Hematopoietic multipotent progenitor cell treated with erythropoietin and hydrocortisone succinate and interleukin-3 and kit ligand, for 15 days (in vitro differentiated cells): ENCODE data around the gene SEMA5A.

Source experiments
- DNase-seq: peaks from one replicate; pipeline ENCODE4 v3.0.0-alpha.2; 2015; ENCODE audit warnings: low spot score

The SEMA5A gene

GRCh38 chr5:8993031-8993430 is 552.8 kb downstream of the SEMA5A start:
- no peak for DNase-seq
